ENCODE measurements around the gene FOSL2.
A peak's percentile ranks its signal among the peaks of the same experiment; 100 is the strongest.

The FOSL2 gene

DNA sequence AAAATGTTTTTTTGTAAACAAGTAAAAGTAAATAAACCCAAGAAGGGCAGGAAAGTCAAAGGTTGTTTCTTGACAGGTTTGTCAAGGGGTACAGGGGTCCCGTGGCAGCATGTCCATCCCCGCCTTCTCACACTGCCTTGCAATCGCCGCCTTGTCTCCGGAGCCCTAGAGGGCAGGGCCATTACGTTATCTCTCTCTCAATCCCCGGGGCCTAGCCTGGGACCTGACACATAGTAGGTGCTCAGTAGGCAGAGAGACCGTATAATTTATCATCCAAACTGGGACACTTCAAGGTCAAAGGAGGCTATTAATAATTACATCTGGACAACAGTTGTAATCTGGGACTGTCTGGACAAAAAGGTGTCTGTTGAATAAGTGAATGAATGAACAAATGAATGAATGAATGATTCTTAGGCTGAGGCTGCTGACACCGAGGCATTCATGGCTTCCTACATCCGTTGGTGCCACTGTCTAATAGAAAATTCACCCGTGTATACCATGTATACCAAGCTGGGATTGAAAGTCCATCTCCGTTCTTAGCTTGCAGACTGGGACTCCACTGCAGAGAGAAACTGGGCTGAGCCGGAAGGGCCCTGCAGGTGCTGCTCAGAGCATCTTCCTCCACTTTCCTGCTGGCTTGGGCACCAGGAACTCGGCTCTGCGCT, 58.4 kb downstream of the FOSL2 start:
- no peak overlapping the region for H3K4me3 ChIP-seq (ENCODE audit: low read length)
- no peak for DNase-seq (ENCODE audit: low read depth)
- TF ChIP-seq, protein P1, sequence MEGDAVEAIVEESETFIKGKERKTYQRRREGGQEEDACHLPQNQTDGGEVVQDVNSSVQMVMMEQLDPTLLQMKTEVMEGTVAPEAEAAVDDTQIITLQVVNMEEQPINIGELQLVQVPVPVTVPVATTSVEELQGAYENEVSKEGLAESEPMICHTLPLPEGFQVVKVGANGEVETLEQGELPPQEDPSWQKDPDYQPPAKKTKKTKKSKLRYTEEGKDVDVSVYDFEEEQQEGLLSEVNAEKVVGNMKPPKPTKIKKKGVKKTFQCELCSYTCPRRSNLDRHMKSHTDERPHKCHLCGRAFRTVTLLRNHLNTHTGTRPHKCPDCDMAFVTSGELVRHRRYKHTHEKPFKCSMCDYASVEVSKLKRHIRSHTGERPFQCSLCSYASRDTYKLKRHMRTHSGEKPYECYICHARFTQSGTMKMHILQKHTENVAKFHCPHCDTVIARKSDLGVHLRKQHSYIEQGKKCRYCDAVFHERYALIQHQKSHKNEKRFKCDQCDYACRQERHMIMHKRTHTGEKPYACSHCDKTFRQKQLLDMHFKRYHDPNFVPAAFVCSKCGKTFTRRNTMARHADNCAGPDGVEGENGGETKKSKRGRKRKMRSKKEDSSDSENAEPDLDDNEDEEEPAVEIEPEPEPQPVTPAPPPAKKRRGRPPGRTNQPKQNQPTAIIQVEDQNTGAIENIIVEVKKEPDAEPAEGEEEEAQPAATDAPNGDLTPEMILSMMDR (conservative IDR thresholded peaks at IDR 0.05; ENCODE audit: low read length), result no peak

DNA sequence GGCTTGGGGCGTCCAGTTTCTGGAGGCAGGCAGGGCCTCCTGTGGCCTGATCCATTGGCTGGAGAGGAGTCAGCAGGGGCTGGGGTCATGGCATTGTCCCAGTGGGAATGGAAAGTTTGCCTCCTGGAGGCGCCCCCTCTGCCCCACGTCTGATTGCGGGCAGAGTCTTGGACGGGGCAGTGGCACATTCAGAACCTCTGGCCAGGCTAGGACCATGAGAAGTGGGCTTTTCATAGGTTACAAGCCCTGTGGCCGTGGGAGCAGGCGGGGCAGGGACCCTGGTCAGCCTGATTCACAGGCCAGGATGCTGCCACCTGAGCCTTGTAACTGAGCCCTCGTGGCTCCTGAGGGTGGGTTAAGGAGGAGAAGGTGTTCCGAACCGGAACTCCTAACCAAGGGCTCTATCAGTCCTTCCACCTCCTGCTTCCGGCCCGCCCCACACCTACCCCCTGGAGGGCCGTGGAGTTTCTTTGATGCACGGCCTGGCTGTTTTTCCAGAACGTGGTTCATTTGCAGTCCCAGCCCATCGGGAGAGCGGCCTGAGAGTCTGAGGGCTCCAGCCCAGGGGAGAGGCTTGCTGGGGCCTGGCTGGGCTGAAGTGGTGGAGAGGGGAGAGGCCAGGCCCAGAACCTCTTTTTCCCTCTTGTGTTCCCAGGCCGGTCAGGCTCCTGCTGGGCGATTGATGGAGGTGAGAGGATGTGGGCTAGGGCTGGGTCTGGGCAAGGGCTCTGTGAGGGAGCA, 59.3 kb downstream of the FOSL2 start:
- H3K4me3 ChIP-seq (ENCODE audit: low read length), result no peak overlapping the region
- DNase-seq (ENCODE audit: low read depth), result no peak
- TF ChIP-seq, protein P1 (conservative IDR thresholded peaks at IDR 0.05; ENCODE audit: low read length), result no peak

DNA sequence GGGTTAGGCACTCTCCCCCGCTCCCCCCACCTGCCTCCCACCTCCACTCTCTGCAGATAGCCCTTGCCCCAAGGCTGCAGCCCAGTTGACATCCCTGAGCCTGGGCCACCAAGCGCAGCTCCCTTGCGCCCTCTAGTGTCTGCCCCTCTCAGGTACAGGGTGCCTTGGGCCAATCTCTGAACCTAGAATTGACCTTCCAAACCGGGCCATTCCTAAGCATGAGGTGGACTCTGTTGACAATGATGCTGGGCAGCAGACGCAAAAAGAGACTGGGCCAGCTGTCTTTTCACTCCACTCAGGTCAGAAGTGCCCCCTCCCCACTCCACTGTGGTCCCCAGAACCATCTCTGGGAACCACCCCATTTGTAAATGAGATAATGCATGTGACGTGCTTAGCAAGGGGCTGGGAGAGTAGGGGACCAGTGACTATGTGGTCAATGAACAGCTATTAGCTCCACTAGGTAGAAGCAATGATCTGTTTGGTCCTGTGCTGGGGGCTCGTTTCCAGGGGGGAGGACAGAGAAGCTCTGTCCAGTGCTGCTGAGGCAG, 60.0 kb downstream of the FOSL2 start:
- no peak overlapping the region for H3K4me3 ChIP-seq (ENCODE audit: low read length)
- DNase-seq (ENCODE audit: low read depth), result peak; percentile 42
- TF ChIP-seq, protein P1 (conservative IDR thresholded peaks at IDR 0.05; ENCODE audit: low read length), result peak; percentile 95

DNA sequence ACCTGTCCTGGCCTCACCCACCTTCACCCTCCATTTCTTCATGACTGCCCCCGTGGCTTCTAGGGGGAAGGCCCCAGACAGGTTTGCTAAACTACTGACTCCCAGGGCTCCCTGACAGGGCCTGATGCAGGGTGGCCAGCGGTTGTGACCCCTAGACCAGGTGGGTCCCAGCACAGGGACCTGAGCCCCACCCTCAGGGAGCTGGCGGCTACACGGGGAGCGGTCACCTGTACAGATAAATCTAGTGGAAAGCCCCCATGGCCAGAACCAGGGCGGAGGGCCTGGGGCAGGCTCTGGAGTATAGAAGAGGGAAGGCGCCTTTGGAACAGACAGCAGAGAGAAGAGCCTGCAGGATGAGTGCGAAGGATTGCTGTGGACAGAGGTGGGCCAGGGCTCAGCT, 60.7 kb downstream of the FOSL2 start:
- DNase-seq (ENCODE audit: low read depth), result no peak
- no peak overlapping the region for H3K4me3 ChIP-seq (ENCODE audit: low read length)
- TF ChIP-seq, protein P1 (conservative IDR thresholded peaks at IDR 0.05; ENCODE audit: low read length), result no peak

DNA sequence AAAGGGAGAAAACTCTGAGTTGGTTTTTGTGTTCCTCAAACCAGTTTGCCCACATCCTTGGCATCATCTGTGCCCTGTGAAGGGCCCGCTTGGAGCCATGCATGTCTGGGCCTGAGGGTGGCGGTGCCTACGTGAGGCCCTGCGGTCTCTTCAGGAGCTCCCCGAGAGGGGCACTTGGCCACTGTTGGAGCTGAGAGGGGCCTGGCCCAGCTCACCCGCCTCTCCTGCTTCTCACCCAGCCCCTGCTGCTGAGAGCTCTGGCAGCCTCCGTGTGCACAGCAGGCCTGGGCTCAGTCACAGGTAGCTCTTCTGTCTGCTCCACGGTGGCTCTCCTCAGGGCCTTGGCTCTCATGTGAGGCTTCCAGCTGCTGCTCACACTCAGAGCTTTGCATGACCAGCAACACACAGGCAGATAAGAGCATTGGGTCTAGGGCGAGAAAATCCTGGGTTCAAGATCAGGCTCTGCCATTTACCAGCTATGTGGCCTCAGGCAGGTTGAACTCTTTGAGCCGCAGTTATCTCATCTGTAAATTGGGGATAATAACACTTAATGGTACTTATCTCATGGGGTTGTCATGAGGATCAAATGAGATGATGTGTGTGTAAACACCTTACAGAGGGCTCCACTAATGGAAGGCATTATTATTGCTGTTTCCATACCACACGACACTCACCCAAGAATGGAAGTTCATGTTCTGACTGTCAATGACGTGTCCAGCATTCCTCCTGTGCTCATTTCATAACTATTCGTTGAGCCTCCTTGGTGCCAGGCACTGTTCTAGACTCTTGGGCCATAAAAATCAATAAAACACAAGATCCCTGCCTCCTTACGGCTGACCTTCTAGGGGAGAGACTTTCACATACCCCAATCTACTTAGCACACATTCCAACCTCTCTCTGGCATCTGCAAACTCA, 61.6 kb downstream of the FOSL2 start:
- TF ChIP-seq, protein P1 (conservative IDR thresholded peaks at IDR 0.05; ENCODE audit: low read length), result no peak
- H3K4me3 ChIP-seq (ENCODE audit: low read length), result no peak overlapping the region
- DNase-seq (ENCODE audit: low read depth), result peak; percentile 40

DNA sequence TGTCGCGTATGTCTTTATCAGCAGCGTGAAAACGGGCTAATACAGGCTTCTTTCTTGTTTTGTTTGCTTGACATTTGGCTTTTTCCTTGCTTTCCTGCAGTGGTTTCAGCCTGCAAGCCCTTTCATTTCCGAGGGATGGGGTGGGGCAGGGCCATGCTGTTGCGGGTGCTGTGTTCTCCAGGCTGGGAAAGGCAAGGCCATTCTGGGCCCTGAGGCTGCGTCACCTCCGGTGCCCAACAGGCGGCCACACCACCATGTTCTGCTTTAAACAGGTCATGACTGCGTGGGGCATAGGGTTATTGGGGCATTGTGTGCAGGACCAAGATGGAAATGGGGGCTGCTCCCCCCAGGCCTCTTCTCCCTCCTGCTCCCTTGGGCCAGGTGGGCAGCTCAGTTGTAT, 64.6 kb downstream of the FOSL2 start:
- no peak for DNase-seq (ENCODE audit: low read depth)
- TF ChIP-seq, protein P1 (conservative IDR thresholded peaks at IDR 0.05; ENCODE audit: low read length), result no peak
- no peak overlapping the region for H3K4me3 ChIP-seq (ENCODE audit: low read length)
